ENCODE data around the gene ZNF608.

DNA sequence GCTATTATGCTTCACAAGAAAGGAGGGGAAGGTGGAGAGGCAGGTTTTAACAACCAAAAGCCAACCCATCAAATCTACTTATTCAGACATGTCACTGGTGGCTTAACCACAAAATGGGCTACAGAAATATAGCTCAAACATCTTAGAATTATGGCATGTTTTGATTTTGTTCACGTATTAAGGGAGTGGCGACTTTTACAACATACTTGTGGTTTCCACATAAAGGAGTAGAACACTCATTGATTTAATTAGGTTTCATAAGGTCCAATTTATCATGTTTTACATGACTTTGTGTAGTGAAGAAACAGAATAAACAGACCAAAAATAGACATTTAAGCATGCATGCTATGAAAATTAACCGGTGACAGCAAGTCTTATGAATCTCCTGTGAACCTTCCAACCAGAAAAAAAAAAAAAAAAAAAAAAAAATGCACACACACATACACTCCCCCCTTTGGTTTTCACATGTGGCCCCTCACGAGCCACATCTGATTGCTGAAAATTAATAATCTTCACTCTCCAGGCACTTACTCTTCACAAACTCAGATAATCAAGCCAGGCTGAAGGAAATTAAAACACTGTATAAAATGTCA, 5.4 kb downstream of the ZNF608 start:
- TF ChIP-seq, protein P1, sequence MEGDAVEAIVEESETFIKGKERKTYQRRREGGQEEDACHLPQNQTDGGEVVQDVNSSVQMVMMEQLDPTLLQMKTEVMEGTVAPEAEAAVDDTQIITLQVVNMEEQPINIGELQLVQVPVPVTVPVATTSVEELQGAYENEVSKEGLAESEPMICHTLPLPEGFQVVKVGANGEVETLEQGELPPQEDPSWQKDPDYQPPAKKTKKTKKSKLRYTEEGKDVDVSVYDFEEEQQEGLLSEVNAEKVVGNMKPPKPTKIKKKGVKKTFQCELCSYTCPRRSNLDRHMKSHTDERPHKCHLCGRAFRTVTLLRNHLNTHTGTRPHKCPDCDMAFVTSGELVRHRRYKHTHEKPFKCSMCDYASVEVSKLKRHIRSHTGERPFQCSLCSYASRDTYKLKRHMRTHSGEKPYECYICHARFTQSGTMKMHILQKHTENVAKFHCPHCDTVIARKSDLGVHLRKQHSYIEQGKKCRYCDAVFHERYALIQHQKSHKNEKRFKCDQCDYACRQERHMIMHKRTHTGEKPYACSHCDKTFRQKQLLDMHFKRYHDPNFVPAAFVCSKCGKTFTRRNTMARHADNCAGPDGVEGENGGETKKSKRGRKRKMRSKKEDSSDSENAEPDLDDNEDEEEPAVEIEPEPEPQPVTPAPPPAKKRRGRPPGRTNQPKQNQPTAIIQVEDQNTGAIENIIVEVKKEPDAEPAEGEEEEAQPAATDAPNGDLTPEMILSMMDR (IDR thresholded peaks at IDR 0.05) = no peak
- TF ChIP-seq POLR2A (IDR thresholded peaks at IDR 0.05) = no peak

All from right lobe of liver (tissue), 4 donors.